GM10266 (cell line): ENCODE data around the gene ALOX15B.

Source experiments
- DNase-seq: peaks from one replicate; pipeline ENCODE4 v3.0.0; 2012; ENCODE audit errors: extremely low spot score
- CTCF ChIP-seq: IDR thresholded peaks from 2 replicates; pipeline ENCODE4 v1.5.1; 2012; ENCODE audit warnings: mild to moderate bottlenecking, low read depth; ENCODE audit not compliant: control insufficient read depth, insufficient read depth; ENCODE audit errors: missing control alignments

Gene ALOX15B

GRCh38 chr17:8014558-8014850 is 24.4 kb upstream of the ALOX15B start:
- TF ChIP-seq CTCF, result no peak
- no peak for DNase-seq

- TF ChIP-seq CTCF, result no peak
- no peak for DNase-seq
Measured at GRCh38 chr17:8015236-8015956, 23.5 kb upstream of the ALOX15B start.

- TF ChIP-seq CTCF, result no peak
- DNase-seq, result no peak
Measured at GRCh38 chr17:8015957-8016631, 22.8 kb upstream of the ALOX15B start.

GRCh38 chr17:8016632-8017424 is 22.0 kb upstream of the ALOX15B start:
- DNase-seq, result peak; percentile 67
- peak; percentile 76 for TF ChIP-seq CTCF

- no peak for TF ChIP-seq CTCF
Measured at GRCh38 chr17:8018436-8018835, 20.4 kb upstream of the ALOX15B start.

GRCh38 chr17:8019166-8019565 is 19.7 kb upstream of the ALOX15B start:
- no peak for TF ChIP-seq CTCF
- no peak for DNase-seq

More at GRCh38 chr17:8018436-8018835, 20.4 kb upstream of the ALOX15B start:
- DNase-seq, result no peak
